K562 treated with DMSO at 1 percent for 48 hours (cell line): Measurements from ENCODE around the gene NR5A1. TPM values are rescaled to one million over a fixed set of nuclear protein-coding genes. Genes with fewer than 3 reads are reported as not detected.

Experiments
- total RNA-seq: library from RNA; unstranded; fragments of 300-600 nt; gene quantifications from 2 replicates; pipeline ENCODE4 v1.2.3, GENCODE V29; 2022; ENCODE audit warnings: low replicate concordance; ENCODE audit errors: extremely low read depth

Gene NR5A1
- not detected in 2 replicates for total RNA-seq

DNA sequence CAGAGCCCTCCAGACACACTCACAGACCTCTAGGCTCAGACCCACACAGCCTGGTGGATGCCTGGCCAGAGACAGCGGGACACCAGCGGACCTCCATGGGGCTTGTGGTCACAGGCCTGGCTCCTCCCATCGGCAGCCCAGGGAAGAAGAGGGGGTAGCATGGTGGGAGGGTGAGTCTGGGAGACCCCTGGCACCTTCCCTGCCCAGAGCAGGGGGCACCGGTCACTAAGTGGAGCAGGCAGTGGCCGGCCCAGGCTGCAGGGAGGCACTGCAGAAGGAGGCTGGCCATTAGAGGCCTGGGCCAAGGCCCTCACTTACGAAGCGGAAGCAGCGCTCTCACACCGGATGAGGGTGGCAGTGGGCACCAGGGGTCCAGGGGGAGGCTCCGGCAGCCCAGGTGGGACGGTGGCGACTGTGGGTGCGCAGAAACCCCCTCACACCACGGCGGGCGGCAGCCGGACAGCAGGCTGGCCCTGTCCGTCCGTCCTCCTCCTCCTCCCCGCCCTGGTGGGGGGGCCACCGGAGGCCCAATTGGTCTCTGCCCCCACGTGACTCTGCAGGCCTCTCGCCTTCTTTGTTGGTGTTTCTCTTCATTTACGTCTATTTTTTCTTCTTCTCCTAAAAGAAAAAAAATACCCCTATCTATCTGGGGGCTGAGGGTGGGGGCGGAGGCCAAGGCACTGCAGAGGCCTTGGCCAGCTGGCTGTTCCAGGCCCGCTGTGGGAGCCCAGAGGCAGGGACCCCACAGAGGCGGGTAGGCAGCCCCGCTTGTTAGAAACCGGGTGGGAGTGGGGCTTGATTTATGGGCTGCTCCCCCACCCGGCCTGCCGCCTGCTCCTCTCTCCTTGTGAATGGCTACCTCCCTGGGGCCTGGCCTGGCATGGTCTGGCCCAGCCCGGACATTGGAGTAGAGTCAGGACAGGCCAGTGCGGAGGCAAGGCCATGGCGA, at the start of gene NR5A1:
Gene NR5A1 (minus strand): TSS at position 469 of the 949 bp plus-strand sequence. CDS start 4,004 bp downstream, outside the sequence.

DNA sequence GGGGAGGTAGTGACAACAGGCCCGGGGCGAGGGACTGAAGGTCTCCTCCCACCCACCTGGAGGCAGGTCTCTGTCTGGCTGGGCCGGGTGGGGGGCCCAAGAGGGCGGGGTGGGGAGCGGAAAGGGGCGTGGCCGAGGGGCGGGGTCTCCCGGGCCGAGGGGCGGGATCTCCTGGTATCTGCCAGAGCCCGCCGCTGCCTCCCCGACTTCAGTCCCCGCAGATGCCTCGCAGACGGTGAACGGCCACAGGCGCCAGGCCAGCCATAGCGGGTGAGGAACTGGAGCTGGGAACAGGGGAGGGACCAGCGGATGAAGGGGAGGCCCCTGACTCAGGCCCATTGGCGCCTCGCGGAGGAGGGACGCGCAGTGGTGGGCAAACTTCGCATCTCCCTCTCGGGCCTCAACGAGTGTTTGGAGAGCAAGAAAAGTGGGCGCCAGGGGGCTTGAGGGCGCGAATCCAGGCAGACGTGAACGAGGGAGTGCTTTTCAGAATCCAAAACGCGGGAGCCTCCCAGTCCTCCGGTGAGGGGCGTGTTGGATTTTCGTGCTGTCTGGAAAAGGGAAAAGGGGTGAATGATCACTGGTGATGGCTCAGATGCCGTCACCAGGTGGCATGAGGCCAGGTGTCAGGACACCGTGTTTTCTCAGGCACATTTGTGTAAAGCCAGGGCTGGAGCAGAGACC, 56.8 kb downstream of the NR5A1 start, which contains the start of gene ADGRD2:
Gene ADGRD2 (plus strand): TSS at position 211 of the 684 bp plus-strand sequence. CDS start 1,216 bp downstream, outside the sequence.

Other genes with a start within 250 kb of the NR5A1 start
- gene NEK6, start 249.4 kb downstream of the NR5A1 start, total RNA-seq, result not detected in 2 replicates
- gene PSMB7, start 92.0 kb downstream of the NR5A1 start, total RNA-seq, result not detected in 2 replicates
- gene ADGRD2, start 56.9 kb downstream of the NR5A1 start, total RNA-seq, result not detected in 2 replicates